ENCODE results near the gene ANXA8. TPM values are rescaled to one million over a fixed set of nuclear protein-coding genes. Genes with fewer than 3 reads are reported as not detected.

The ANXA8 gene
- total RNA-seq, 1 experiment from 2014 or later = 0.68 TPM

- in situ Hi-C loops (cut with HindIII; ENCODE audit: low pct_unique_long_range_greater_than_20kb, low sequenced_read_pairs) = no loop called here
- DNase-seq (ENCODE audit: low read depth) = no peak
Observed at GRCh38 chr10:47451998-47452494, 31.9 kb downstream of the ANXA8 start.

- in situ Hi-C loops (cut with HindIII; ENCODE audit: low pct_unique_long_range_greater_than_20kb, low sequenced_read_pairs) = no loop called here
- no peak for DNase-seq (ENCODE audit: low read depth)
Observed at GRCh38 chr10:47451273-47451997, 32.5 kb downstream of the ANXA8 start.

GRCh38 chr10:47450442-47450841 is 33.5 kb downstream of the ANXA8 start:
- in situ Hi-C loops (cut with HindIII; ENCODE audit: low pct_unique_long_range_greater_than_20kb, low sequenced_read_pairs) = no loop called here
- no peak for DNase-seq (ENCODE audit: low read depth)

- in situ Hi-C loops (cut with HindIII; ENCODE audit: low pct_unique_long_range_greater_than_20kb, low sequenced_read_pairs) = no loop called here
- DNase-seq (ENCODE audit: low read depth) = no peak
Observed at GRCh38 chr10:47449979-47450378, 33.9 kb downstream of the ANXA8 start.

- in situ Hi-C loops (cut with HindIII; ENCODE audit: low pct_unique_long_range_greater_than_20kb, low sequenced_read_pairs) = no loop called here
- no peak for DNase-seq (ENCODE audit: low read depth)
Observed at GRCh38 chr10:47449102-47449978, 34.6 kb downstream of the ANXA8 start.

GRCh38 chr10:47447705-47448104 is 36.2 kb downstream of the ANXA8 start:
- DNase-seq (ENCODE audit: low read depth) = no peak

GRCh38 chr10:47447209-47447608 is 36.7 kb downstream of the ANXA8 start:
- no peak for DNase-seq (ENCODE audit: low read depth)
- in situ Hi-C loops (cut with HindIII; ENCODE audit: low pct_unique_long_range_greater_than_20kb, low sequenced_read_pairs) = no loop called here

More at GRCh38 chr10:47447705-47448104, 36.2 kb downstream of the ANXA8 start:
- in situ Hi-C loops (cut with HindIII; ENCODE audit: low pct_unique_long_range_greater_than_20kb, low sequenced_read_pairs) = no loop called here

GRCh38 chr10:47445720-47446119 is 38.2 kb downstream of the ANXA8 start:
- in situ Hi-C loops (cut with HindIII; ENCODE audit: low pct_unique_long_range_greater_than_20kb, low sequenced_read_pairs) = no loop called here
- DNase-seq (ENCODE audit: low read depth) = no peak

- DNase-seq (ENCODE audit: low read depth) = no peak
- in situ Hi-C loops (cut with HindIII; ENCODE audit: low pct_unique_long_range_greater_than_20kb, low sequenced_read_pairs) = no loop called here
Observed at GRCh38 chr10:47444047-47444446, 39.9 kb downstream of the ANXA8 start.

- DNase-seq (ENCODE audit: low read depth) = no peak
- in situ Hi-C loops (cut with HindIII; ENCODE audit: low pct_unique_long_range_greater_than_20kb, low sequenced_read_pairs) = no loop called here
Observed at GRCh38 chr10:47443145-47443544, 40.8 kb downstream of the ANXA8 start.

- no peak for DNase-seq (ENCODE audit: low read depth)
- in situ Hi-C loops (cut with HindIII; ENCODE audit: low pct_unique_long_range_greater_than_20kb, low sequenced_read_pairs) = no loop called here
Observed at GRCh38 chr10:47442351-47442750, 41.6 kb downstream of the ANXA8 start.

GRCh38 chr10:47441938-47442337 is 42.0 kb downstream of the ANXA8 start:
- no peak for DNase-seq (ENCODE audit: low read depth)
- in situ Hi-C loops (cut with HindIII; ENCODE audit: low pct_unique_long_range_greater_than_20kb, low sequenced_read_pairs) = no loop called here

GRCh38 chr10:47440207-47440606 is 43.7 kb downstream of the ANXA8 start:
- no peak for DNase-seq (ENCODE audit: low read depth)
- in situ Hi-C loops (cut with HindIII; ENCODE audit: low pct_unique_long_range_greater_than_20kb, low sequenced_read_pairs) = no loop called here

GRCh38 chr10:47438857-47439474 is 44.9 kb downstream of the ANXA8 start:
- in situ Hi-C loops (cut with HindIII; ENCODE audit: low pct_unique_long_range_greater_than_20kb, low sequenced_read_pairs) = no loop called here
- DNase-seq (ENCODE audit: low read depth) = peak; percentile 37

GRCh38 chr10:47435081-47435480 is 48.8 kb downstream of the ANXA8 start:
- no peak for DNase-seq (ENCODE audit: low read depth)
- in situ Hi-C loops (cut with HindIII; ENCODE audit: low pct_unique_long_range_greater_than_20kb, low sequenced_read_pairs) = no loop called here

GRCh38 chr10:47425813-47426419 is 58.0 kb downstream of the ANXA8 start:
- in situ Hi-C loops (cut with HindIII; ENCODE audit: low pct_unique_long_range_greater_than_20kb, low sequenced_read_pairs) = no loop called here

GRCh38 chr10:47424231-47424630 is 59.7 kb downstream of the ANXA8 start:
- in situ Hi-C loops (cut with HindIII; ENCODE audit: low pct_unique_long_range_greater_than_20kb, low sequenced_read_pairs) = no loop called here
- DNase-seq (ENCODE audit: low read depth) = no peak

More at GRCh38 chr10:47425813-47426419, 58.0 kb downstream of the ANXA8 start:
- no peak for DNase-seq (ENCODE audit: low read depth)

- DNase-seq (ENCODE audit: low read depth) = peak; percentile 73
- in situ Hi-C loops (cut with HindIII; ENCODE audit: low pct_unique_long_range_greater_than_20kb, low sequenced_read_pairs) = no loop called here
Observed at GRCh38 chr10:47423476-47423875, 60.4 kb downstream of the ANXA8 start.

Data from Caki2 (cell line).